SKM-1 treated with dmso at 0.1 percent for 144 hours (cell line): ENCODE results near the gene SHISAL1.

Source experiments
- DNase-seq: peaks from one replicate; lab custom pipeline; 2025; ENCODE audit not compliant: unreplicated experiment; lab: John Stamatoyannopoulos, UW

The SHISAL1 gene

DNA sequence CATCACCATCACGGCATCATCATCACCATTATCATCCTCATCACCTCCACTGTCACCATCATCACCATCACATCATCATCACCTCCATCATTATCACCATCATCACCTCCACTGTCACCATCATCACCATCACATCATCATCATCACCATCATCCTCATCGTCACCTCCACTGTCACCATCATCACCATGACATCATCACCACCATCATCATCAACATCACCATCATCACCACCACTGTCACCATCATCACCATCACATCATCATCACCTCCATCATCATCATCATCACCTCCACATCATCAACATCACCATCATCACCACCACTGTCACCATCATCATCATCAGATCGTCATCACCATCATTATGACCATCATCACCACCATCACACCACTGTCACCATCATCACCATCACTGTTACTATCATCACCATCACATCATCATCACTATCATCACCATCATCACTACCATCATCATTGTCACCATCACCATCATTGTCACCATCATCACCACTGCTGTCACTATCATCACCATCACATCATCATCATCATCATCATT is 99.2 kb downstream of the SHISAL1 start:
- DNase-seq, result no peak

DNA sequence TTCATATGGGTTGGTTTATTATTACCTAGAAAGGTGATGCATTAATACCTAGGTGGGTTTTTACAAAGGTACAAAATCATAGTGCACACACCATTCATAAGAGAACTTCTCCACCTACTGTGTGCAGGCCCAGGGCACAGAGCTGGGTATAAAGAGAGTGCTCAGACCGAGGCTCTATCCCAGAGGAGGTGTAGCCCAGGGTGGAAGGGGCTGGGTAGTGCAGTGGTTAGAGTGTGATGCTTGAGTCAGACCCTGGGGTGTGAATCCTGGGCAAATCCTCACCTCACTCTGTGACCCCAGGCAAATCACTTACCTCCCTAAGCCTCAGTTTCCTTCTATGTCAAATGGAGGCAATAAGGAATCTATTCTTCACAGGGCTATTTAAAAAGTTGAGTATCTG is 99.8 kb downstream of the SHISAL1 start:
- DNase-seq, result no peak

DNA sequence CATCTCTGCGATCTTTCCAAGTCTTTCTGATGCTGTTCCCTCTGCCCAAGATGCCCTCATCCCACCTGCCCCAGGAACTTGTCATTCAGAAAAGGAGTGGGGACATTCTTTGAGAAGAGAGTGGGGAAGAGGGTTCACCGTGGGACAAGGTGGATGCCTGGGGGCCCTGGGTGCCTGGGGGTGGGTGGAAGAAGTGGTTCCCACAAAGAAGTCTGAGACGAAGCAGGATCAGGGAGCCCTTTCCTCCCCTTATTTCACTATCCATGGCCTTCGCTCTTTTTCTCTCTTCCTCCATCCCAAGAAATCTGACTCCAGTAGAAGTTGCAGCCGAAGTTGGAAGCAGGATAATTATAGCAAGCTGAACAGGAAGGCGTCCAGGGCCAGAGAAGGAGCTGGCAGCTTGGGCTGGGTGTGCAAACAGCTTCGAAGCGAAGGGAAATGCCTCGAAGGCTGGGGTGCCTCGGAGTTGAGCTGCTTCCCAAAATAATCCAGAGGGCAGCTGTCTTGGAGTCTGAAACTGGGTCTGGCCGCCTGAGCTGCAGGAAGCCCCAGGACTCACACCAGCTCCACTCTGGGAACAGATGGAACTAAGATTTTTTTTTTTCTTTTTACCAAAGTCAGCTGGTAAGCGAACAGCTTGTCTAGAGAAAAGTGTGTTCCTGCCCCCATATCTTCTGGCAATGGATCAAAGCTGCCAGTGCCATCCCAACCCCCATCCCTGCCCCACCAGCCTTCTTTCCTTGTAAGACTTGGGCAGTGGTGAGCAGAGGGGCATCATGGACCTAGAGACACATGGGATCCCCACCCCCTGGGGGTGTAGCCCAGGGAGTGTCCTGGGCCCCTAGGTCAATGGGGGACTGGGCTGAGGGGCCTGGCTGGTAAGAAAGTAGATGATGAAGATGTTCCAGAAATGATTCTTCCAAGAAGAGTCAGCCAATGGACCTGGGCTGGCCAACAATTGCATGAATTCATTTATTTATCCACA is 100.5 kb downstream of the SHISAL1 start:
- no peak for DNase-seq

- DNase-seq, result no peak
Measured at GRCh38 chr22:44211256-44211945, 101.3 kb downstream of the SHISAL1 start.

DNA sequence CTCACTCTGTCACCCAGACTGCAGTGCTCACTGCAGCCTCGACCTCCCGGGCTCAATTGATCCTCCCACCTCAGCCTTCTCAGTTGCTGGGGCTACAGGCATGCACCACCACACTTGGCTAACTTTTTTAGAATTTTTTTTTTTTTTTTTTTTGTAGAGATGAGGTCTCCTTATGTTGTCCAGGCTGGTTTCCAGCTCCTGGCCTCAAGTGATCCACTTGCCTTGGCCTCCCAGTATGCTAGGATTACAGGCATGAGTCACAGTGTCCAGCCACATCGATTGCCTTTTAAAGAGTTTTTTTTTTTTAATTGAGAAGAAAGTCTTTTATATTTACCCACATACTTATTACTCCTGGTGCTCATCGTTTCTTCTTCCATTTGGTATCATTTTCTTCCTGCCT is 102.0 kb downstream of the SHISAL1 start:
- DNase-seq, result no peak

DNA sequence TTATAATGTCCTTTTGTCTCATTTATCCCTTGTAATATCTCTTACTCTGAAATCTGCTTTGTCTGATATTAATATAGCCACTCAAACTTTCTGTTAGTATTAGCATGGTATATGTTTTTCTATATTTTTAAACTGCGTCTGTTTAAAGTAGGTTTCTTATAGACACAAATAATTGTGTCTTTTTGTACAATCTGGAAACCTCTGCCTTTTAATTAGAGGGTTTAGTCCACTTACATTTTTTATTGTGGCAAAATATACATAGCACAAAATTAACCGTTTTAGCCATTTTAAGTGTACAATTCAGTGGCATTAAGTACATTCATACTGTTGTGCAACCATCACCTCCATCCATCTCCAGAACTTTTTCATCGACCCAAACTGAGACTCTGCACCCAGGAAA is 103.4 kb downstream of the SHISAL1 start:
- no peak for DNase-seq

- DNase-seq, result no peak
Measured at GRCh38 chr22:44207981-44208317, 104.8 kb downstream of the SHISAL1 start.

DNA sequence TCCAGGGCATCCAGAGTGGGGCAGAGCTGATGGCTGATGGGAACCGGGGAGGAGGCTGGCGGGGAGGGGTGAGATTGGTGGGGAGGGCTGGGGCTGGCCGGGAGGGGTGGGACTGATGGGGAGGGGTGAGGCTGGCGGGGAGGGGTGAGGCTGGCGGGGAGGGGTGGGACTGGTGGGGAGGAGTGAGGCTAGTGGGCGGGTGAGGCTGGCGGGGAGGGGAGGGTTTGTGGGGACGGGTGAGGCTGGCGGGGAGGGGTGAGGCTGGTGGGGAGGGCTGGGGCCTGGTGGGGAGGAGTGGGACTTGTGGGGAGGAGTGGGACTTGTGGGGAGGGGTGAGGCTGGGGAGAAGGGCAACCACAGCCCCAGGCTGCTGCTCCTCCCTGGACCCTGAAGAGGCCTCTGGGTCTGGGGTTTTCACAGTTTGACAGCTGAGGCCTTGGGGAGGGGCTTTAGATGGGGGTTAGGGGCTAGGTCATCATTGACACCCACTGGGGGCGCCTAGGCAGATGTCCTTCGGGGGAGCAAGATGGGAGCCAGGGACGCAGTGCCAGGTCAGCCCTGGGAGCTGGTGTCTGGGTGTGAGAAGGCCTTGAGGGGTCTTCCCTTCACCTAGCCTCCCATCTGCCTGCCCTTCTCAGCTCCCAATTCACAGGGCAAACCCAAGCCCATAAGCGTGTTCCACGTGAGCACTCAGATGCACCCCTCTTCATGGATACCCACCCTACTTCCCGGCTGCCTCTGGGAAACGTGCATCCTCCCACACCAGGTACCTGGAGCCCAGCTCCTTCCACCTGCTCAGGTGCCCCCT is 105.4 kb downstream of the SHISAL1 start:
- no peak for DNase-seq

DNA sequence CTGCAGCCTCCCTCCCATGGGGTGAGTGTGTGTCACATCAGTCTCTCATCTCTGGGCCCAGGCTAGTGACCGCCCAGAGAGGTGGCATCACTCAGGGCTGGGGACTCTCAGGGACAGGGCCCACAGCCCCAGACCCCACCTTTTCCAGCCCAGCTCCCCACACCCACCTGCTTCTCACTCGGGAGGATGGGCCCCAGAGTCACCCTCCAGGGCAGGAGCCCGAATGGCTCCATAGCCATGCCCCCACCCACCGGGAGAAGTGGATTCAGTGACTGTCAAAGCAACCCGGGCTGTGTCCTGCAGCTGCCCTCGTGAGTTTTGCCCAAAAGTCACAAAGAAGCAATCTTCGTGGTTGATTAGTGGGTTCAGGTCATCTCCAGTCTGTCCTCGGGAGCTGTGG is 106.1 kb downstream of the SHISAL1 start:
- DNase-seq, result no peak

DNA sequence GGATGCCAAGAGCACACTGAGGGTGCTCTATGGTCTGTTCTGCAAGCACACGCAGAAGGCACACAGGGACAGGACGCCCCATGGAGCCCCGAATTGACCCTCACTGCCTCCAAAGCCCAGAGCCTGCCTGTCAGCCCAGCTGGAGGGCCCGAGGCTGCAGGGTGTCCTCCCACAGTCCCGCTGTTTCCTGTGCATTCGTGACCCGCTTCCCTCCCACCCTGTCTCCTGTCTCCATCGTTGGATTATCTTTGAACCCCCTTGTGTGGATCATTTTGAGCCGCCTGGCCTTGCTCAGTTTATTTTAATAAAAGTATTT is 106.5 kb downstream of the SHISAL1 start:
- no peak for DNase-seq

DNA sequence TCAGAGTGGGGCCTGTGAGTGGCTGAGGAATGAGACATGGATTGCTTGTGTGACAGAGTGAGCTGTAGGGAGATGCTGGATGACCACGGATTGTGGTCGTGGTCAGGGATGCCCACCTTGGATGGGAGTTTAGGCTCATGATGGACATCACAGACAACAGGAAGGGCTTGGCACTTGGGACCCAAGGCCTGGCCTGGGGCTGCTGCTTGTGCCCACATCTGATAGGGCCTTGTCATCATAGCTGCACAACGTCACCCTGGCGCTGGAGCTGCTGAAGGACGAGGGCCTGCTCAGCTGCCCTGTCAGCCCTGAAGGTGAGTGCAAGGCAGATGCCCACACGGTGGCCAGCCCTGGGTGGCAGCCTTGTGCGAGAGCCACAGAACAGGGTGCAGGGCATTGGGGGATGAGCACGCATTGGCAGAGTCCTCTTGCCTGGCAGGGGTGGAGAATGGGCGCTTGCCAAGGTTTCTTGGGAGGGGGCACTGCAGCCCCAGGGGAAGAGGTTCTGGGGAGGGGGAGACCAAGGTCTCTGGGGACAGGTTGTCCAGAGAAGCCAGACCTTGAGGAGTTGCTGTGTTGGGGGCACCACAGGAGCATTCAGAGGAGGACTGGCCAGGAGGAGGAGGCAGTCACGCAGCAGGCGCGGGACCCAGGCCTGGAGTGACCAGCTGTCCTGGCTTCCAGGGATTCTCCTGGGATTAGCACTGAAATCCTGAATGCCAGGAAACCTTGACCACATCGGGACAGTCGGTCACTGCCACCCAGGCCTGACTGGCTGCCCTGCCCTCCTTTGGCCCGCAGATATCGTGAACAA is 107.0 kb downstream of the SHISAL1 start:
- DNase-seq, result no peak

DNA sequence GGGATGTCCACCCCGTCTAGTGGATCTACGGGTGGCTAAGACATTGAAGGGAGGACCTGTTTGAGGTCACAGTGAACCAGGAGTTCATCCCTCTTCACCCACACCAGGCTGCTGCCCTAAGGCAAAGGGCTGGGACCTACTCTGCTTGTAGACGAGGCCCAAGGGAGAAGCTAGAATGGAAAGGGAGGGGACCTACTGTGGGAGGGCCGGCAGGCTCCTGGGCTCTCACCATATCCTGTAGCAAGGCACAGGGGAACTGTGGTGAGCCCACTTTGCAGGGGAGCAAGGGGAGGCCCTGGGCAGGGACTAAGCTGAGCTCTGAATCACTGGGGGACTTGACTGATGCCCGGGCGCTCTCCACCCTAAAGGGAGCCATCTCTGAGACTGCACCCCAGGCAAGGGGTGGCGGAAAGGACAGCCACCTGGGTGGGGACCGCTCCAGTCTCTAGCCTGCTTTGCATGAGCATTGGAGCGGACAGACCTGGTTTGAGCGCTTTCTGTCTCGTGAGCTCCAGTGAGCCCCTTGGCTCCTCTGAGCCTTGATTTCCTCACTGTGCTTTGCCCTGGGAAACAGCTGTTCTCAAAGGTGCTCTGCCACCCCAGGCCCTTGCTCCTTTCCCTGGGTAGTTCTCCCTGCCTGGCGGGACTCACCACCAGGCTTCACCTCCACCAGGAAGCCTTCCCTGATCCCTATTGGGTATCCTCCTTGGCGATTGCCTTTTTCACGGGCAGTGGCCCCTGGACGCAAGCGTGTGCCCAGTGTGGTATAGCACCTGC is 107.8 kb downstream of the SHISAL1 start:
- no peak for DNase-seq

- DNase-seq, result no peak
Measured at GRCh38 chr22:44203203-44203602, 109.5 kb downstream of the SHISAL1 start.

DNA sequence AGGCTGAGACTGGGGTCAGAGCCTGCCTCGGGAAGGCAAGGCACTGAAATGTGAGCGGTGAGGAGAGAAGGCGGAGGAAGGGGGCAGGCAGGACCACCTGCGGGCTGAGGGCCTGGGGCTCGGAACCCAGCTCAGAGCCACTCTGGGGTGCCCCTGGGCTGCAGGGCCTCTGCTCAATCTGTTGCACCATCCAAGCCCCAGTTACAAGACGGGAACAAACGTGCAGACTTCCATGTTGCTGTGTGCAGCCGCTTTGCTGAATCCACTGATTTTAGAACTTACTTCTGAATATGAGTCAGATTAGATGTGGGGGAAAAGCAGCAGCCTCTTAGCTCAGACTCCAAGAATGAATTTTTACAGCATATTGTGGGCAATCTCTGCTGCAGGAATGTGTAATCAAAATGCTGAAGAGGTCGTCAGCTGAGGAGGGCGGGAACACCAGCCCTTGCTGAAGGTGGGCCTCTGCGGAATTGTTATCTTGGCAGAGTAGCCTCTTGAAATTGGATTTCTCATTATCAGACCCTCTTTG is 110.4 kb downstream of the SHISAL1 start:
- no peak for DNase-seq

- no peak for DNase-seq
Measured at GRCh38 chr22:44201665-44202064, 111.1 kb downstream of the SHISAL1 start.

DNA sequence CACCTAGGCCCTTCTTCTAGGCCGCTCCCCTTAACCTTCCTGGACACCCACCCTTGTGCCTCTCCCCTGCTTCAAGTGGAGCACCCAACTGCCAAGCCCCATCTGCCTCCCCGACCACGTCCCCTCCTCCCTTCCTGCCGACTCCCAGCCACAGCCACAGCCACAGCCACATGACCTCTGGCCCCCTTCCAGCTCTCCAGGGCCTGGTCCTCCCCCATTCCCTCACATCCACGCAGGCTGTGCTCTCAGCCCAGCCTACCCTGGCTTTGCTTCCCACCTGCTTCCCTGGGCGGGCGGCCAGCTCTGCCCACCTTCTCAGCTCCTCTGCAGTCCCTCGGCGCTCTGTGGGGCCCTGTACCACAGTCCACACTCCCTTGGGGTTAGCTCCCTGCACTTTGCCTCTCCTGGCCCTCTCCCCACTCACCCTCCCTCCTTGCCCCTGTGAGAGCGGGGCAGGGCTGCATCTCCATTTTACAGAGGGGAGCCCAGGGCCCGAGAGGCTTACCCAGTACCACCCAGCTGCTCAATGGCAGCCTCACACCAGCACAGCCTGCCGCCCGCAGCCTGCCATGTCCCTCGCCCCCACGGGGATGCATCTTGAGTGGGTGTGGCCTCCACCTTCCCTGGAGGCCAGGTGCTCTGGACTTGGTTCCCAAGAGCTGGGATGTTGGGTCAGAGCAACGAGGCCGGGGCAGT is 111.7 kb downstream of the SHISAL1 start:
- DNase-seq, result no peak

DNA sequence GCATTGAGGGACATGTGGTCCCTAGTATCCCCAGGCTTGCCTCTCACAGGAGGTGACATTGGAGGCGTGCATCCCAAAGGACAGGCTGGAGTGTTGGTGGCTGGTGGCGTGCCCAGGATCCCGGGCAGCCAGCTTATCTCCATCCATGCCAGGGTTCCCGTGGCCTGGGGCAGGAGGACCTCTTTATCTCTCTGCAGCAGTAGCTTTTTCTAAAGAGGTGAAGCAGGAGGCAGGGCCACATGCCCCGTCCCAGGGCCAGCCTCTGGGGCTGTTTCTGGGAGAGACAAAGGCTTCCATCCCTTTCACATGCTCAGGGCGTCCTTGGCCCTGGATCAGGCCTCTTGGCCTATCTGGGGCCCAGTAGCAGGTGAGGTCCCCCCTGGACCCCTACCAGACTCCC is 112.3 kb downstream of the SHISAL1 start:
- DNase-seq, result no peak

GRCh38 chr22:44199866-44200265 is 112.9 kb downstream of the SHISAL1 start:
- no peak for DNase-seq

DNA sequence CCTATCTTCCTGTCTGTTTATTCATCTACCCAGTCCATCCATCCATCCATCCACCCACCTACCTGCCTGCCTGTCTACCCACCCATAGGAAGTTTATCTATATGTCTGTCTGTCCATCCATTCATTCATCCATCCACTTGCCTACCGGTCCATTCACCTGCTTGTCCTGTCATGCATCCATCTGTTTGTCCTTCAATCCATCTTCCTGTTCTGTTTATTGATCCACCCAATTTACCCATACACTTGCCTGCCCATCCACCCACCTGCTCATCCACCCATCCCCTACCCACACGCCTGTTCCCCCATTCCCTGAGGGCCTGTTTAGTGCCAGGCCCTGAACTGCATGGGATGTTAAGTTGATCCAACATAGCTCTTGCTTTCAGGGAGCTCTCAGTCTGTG is 113.6 kb downstream of the SHISAL1 start:
- DNase-seq, result no peak
